GM19372 (cell line): ENCODE data around the gene NEK5.
"Not testable (repeated sequence)": the region's sequence is repeated elsewhere in the genome, so short reads cannot be mapped to it uniquely, and the experiment has no call there.

ENCODE experiments used
- ATAC-seq: cut with Tn5 transposase; IDR thresholded peaks from one replicate; pipeline ENCODE4 v1.9.1; 2021; ENCODE audit warnings: mild to moderate bottlenecking, low read depth, moderate library complexity; ENCODE audit not compliant: unreplicated experiment

The NEK5 gene

DNA sequence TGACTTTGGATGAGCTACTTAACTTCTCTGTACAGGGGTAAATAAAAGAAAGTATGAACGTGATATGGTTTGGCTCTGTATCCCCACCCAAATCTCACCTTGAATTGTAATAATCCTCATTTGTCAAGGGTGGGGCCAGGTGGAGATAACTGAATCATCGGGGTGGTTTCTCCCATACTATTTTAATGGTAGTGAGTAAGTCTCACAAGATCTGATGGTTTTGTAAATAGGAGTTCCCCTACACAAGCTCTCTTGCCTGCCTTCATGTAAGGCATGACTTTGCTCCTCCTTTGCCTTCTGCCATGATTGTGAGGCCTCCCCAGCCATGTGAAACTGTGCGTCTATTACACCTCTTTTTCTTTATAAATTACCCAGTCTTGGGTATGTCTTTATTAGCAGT lies 43.9 kb downstream of the NEK5 start:
- not testable (repeated sequence) for ATAC-seq

GRCh38 chr13:52082601-52083000 lies 46.3 kb downstream of the NEK5 start:
- no peak for ATAC-seq

DNA sequence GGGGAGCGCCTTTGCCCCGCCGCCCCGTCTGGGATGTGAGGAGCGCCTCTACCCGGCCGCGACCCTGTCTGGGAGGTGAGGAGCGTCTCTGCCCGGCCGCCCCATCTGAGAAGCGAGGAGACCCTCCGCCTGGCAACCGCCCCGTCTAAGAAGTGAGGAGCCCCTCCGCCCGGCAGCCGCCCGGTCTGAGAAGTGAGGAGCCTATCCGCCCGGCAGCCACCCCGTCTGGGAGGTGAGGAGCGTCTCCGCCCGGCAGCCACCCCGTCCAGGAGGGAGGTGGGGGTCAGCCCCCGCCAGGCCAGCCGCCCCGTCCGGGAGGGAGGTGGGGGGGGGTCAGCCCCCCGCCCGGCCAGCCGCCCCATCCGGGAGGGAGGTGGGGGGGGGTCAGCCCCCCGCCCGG lies 49.0 kb downstream of the NEK5 start:
- ATAC-seq: not testable (repeated sequence)

DNA sequence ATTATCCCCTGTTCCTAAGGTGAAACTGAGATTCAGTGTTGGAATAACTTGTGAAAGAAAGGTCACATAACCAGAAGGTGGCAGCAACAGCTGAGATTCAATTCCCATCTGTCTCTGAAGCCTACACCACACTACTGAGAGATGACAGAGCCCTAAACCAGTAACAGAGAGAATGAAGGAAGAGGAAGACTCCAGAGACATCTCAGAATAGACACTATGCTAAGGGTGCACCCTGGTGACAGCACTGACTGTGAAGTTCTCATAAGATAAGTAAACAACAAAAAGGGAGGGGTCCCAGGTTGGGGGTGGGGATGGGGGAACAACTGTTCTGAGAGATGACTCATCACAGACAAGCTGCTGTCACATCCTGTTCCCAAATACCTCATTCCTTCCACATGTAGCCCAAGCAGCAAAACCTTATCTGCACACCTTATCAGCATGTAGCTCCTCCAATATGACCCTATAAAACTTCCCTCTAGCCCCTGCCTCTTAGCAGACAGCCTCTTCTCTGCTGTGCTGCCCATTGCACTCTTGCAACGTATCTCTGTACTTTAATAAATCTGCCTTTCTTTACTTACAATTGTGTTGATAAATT lies 57.8 kb downstream of the NEK5 start:
- no peak for ATAC-seq

GRCh38 chr13:52067237-52067636 lies 61.6 kb downstream of the NEK5 start:
- no peak for ATAC-seq

GRCh38 chr13:52061587-52061986 lies 67.3 kb downstream of the NEK5 start:
- ATAC-seq: no peak

DNA sequence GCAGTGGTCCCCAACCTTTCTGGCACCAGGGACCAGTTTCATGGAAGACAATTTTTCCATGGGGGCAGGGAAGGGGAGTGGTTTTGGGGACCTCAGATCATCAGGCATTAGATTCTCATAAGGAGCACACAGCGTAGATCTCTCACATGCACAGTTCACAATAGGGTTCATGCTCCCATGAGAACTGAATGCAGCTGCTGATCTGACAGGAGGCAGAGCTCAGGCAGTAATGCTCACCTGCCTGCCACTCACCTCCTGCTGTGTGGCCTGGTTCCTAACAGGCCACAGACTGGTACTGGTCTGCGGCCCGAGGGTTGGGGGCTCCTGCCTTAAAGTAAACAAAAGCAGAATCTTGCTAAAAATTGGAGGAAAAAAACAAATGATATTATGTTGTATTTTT lies 67.8 kb downstream of the NEK5 start:
- ATAC-seq: not testable (repeated sequence)

DNA sequence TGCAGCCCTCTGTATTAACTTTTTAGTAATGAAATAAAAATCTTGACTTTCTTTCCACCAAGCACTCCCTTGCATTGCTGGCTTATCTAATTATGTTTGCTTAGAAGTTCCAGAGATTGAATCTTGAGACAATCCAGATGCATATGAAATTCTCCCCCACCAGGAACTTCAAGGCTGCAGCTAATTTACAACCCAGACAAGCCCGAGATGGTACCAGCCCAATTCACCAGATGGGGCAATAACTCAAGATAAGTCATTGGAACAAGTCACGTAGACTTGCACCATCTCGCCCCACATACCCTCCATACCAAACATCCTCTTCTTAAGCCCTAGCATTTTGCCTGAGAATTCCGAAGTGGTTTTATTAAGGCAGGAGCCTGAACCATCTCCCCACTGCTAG lies 75.4 kb downstream of the NEK5 start:
- no peak for ATAC-seq

GRCh38 chr13:52051400-52051799 lies 77.5 kb downstream of the NEK5 start:
- ATAC-seq: no peak

DNA sequence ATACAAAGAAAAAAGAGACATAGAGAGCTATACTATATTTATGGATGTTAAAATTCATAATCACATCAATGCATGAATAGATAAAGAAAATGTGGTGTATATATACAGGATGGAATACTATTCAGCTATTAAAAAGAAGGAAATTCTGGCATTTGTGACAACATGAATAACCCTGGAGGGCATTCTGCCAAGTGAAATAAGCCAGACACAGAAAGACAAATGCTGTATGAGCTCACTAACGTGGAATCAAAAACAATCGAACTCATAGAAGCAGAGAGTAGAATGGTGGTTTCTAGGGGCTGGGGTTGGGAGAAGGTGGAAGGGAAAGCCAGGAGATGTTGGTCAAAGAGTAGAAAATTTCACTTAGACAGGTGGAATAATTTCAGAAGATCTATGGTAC lies 80.4 kb downstream of the NEK5 start:
- no peak for ATAC-seq

DNA sequence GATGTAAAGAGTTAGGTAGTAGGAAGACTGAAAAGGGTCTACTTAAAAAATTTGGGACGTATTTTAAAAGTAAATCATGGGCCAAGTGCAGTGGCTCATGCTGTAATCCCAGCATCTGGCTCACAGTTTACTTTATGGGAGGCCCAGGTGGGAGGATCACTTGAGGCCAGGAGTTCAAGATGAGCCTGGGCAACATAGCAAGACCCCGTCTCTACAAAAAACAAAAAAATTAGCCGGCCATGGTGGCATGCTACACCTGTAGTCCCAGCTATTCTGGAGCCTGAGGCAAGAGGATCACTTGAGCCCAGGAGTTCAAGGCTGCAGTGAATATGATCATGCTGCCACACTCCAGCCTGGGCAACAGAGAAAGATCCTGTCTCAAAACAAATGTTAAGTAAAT lies 81.4 kb downstream of the NEK5 start:
- ATAC-seq: no peak

DNA sequence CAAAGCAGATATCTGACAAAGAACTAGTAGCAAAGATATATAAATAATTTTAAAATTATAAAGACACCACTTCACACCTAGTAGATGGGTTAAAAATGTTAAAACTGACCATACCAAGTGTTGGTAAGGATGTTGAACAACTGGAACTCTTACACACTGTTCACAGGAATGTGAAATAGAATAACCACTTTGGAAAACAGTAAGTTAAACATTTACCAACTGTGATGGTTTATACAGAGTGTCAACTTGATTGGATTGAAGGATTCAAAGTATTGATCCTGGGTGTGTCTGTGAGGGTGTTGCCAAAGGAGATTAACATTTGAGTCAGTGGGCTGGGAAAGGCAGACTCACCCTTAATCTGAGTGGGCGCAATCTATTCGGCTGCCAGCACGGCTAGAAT lies 85.2 kb downstream of the NEK5 start:
- no peak for ATAC-seq

GRCh38 chr13:52036037-52036436 lies 92.8 kb downstream of the NEK5 start:
- no peak for ATAC-seq

DNA sequence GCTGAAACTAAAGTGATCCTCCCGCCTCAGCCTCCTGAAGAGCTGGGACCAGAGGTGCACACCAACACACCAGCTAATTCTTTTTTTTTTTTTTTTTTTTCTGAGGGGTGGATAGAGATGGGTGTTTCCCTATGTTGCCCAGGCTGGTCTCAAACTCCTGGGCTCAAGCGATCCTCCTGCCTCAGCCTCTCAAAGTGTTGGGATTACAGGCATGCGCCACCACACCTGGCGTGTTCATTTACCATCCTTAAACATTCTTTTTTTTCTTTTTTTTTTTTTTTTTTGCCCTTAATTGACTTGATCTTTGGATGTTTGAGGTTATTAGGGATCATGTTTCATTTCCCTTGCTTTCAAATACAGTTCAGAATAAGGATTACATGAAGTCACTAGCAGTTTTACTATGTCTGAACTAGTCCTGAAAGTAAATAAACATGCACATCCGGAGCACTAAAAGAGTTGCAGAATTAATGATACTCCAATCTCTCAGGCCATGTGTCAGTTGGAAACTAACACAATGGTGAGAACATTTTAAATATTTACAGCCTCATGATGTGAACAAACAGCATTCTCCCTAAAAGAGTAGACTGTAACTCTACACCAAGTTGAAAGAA lies 94.2 kb downstream of the NEK5 start:
- ATAC-seq: no peak

GRCh38 chr13:52033039-52033438 lies 95.8 kb downstream of the NEK5 start:
- no peak for ATAC-seq

DNA sequence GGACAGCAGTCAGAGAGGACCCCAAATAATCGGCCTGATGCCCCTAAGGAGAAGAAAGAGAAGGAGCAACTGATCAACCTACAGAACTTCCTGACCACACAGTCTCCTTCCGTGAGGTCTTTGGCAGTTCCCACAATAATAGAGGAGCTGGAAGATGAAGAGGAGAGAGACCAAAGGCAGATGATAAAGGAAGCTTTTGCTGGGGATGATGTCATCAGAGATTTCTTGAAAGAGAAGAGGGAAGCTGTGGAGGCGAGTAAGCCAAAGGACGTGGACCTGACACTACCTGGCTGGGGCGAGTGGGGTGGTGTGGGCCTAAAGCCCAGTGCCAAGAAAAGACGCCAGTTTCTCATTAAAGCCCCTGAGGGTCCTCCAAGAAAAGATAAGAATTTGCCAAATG lies 98.5 kb downstream of the NEK5 start:
- not testable (repeated sequence) for ATAC-seq

DNA sequence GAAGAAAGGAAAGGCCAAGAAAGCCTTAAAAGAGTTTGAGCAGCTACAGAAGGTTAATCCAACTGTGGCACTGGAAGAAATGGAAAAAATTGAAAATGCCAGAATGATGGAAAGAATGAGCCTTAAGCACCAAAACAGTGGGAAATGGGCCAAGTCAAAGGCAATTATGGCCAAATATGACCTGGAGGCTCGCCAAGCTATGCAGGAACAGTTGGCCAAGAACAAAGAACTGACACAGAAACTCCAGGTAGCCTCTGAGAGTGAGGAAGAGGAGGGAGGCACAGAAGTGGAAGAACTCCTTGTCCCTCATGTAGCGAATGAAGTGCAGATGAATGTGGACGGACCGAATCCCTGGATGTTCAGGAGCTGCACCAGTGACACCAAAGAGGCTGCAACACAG lies 99.3 kb downstream of the NEK5 start:
- no peak for ATAC-seq

- ATAC-seq: no peak
These were observed 101.0 kb downstream of the NEK5 start for GRCh38 chr13:52027832-52028231.

DNA sequence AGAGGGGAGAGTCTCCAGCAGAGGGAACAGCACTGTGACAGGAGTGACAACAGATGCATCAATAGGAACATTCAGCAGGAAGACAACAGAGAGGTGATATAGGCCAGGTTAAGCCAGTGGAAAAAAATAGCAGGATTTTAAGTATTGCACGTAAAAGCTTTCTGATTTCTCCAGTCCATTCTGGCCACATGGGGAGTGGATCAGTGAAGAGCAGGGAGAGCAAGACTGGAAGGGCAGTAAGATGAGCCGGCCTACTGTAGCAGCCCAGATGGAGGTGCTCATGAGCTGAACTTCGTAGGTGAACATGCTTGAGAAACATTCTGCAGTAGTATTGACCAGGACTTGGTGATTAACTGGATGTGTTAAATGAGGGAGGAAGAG lies 102.6 kb downstream of the NEK5 start:
- no peak for ATAC-seq

DNA sequence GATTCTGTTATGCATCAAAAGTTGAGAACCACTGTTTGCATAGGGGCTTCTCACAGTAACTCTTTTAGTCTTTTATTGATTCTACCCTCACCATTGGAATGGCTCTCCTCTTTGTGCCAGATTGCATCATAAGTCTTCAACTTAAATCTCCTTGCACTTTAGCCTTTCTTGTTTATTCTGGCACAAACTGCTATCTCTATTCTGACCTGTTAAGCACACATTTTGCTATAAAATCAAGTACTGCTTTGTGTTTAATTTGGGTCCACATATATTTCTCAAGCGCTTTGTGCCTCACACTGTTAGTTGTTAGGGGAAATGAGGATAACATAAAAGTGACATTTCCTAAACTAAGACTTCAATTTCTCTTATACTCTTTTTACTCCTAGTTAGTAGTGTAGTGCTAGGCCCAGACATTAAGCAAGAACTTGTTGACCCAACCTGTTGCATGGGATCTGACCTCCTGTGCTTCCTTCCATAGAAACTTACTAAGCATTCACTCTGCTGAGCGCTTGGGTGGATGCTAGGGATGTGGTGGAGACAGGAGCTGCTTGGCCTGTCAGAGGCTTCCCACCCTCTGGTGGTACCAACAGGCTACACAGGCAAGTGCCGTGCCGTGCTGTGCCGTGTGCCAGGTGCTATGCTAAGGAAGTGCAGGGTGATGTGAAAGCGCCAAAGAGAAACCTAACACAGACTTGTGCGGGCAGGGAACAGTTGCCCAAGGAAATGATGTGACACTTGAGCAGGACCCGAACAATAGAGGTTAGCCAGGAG lies 103.2 kb downstream of the NEK5 start:
- ATAC-seq: no peak

- ATAC-seq: no peak
These were observed 104.4 kb downstream of the NEK5 start, which contains the start of gene UTP14C for GRCh38 chr13:52024481-52024880. Gene UTP14C (plus strand): TSS chr13:52024691. CDS start chr13:52028805, 4,114 bp downstream.

DNA sequence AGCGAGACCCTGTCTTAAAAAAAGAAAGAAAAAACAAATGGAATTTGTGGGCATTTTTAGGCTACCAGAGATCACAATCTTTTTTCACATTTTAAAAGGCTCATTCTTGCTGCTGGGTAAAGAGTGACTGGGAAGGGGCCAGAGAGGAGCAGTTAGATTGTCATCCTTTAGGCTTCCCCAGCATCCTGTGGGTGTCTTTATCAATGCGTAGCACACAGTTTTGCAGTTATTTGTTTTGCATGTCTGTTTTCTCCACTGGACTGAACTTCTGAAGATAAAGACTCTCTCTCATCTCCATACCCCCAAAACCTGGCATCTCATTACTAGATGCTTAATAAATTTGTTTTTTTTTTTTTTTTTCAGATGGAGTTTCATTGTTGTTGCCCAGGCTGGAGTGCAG lies 106.5 kb downstream of the NEK5 start:
- no peak for ATAC-seq
